H9 (cell line): ENCODE measurements around the gene BTLA. TPM values are rescaled to one million over a fixed set of nuclear protein-coding genes. Genes with fewer than 3 reads are reported as not detected.

Experiments
- DNase-seq: peaks from one replicate; pipeline ENCODE4 v3.0.0-alpha.2; 2017
- H2AFZ ChIP-seq: one replicate; pipeline ENCODE4 v1.6.1; 2013; ENCODE audit warnings: mild to moderate bottlenecking, low read length, control low read depth, moderate library complexity
- H2AK5ac ChIP-seq: 2 replicates; pipeline ENCODE4 v1.6.1; 2013; ENCODE audit warnings: low read length, control low read depth, mixed read lengths; ENCODE audit not compliant: insufficient read length
- H2BK120ac ChIP-seq: one replicate; pipeline ENCODE4 v1.6.1; 2013; ENCODE audit warnings: low read depth, mild to moderate bottlenecking, low read length, control low read depth, inconsistent platforms; ENCODE audit not compliant: poor library complexity, severe bottlenecking
- H2BK12ac ChIP-seq: 2 replicates; pipeline ENCODE4 v1.6.1; 2013; ENCODE audit warnings: low read length, control low read depth, mixed read lengths, low read depth; ENCODE audit not compliant: insufficient read length
- H2BK15ac ChIP-seq: 2 replicates; pipeline ENCODE4 v1.6.1; 2013; ENCODE audit warnings: low read depth, low read length, control low read depth
- H2BK20ac ChIP-seq: one replicate; pipeline ENCODE4 v1.6.1; 2013; ENCODE audit warnings: low read depth, mild to moderate bottlenecking, low read length, control low read depth, inconsistent platforms; ENCODE audit not compliant: poor library complexity, severe bottlenecking
- H2BK5ac ChIP-seq: 2 replicates; pipeline ENCODE4 v1.6.1; 2013; ENCODE audit warnings: low read length, control low read depth, mixed read lengths; ENCODE audit not compliant: insufficient read length
- H3K14ac ChIP-seq: 2 replicates; pipeline ENCODE4 v1.6.1; 2013; ENCODE audit warnings: low read length, control low read depth; ENCODE audit not compliant: insufficient read depth
- H3K18ac ChIP-seq: 2 replicates; pipeline ENCODE4 v1.6.1; 2013; ENCODE audit warnings: low read depth, mild to moderate bottlenecking, mixed read lengths, low read length, control low read depth; ENCODE audit not compliant: insufficient read length
- H3K23ac ChIP-seq: 2 replicates; pipeline ENCODE4 v1.6.1; 2013; ENCODE audit warnings: low read length, control low read depth, mixed read lengths, low read depth; ENCODE audit not compliant: insufficient read length
- H3K23me2 ChIP-seq: 2 replicates; pipeline ENCODE4 v1.6.1; 2013; ENCODE audit warnings: low read depth, mild to moderate bottlenecking, mixed read lengths, low read length, control low read depth; ENCODE audit not compliant: insufficient read length, poor library complexity, severe bottlenecking
- H3K27ac ChIP-seq: 2 replicates; pipeline ENCODE4 v1.5.1; 2013; ENCODE audit warnings: low read length, control low read depth, mixed read lengths, low read depth; ENCODE audit not compliant: insufficient read length
- H3K27me3 ChIP-seq: 2 replicates; pipeline ENCODE4 v1.6.1; 2013; ENCODE audit warnings: low read length, control low read depth, inconsistent platforms; ENCODE audit not compliant: insufficient read depth
- H3K4ac ChIP-seq: 2 replicates; pipeline ENCODE4 v1.6.1; 2013; ENCODE audit warnings: low read depth, mild to moderate bottlenecking, control low read depth, inconsistent platforms, low read length, moderate library complexity
- H3K4me1 ChIP-seq: 2 replicates; pipeline ENCODE4 v1.6.1; 2013; ENCODE audit warnings: low read length, control low read depth, inconsistent platforms; ENCODE audit not compliant: insufficient read depth
- H3K4me2 ChIP-seq: 2 replicates; pipeline ENCODE4 v1.6.1; 2013; ENCODE audit warnings: low read length, control low read depth, mixed read lengths; ENCODE audit not compliant: insufficient read length, insufficient read depth
- H3K56ac ChIP-seq: 2 replicates; pipeline ENCODE4 v1.6.1; 2013; ENCODE audit warnings: low read depth, mild to moderate bottlenecking, mixed read lengths, low read length, control low read depth; ENCODE audit not compliant: insufficient read length
- H3K79me1 ChIP-seq: 2 replicates; pipeline ENCODE4 v1.6.1; 2013; ENCODE audit warnings: low read depth, mild to moderate bottlenecking, moderate library complexity, low read length, control low read depth, inconsistent platforms; ENCODE audit not compliant: insufficient read depth, poor library complexity, severe bottlenecking
- H3K79me2 ChIP-seq: 2 replicates; pipeline ENCODE4 v1.6.1; 2013; ENCODE audit warnings: low read length, control low read depth, inconsistent platforms; ENCODE audit not compliant: insufficient read depth
- H3K9ac ChIP-seq: 2 replicates; pipeline ENCODE4 v1.6.1; 2013; ENCODE audit warnings: low read length, control low read depth, mixed read lengths; ENCODE audit not compliant: insufficient read length; ENCODE audit errors: extremely low read depth
- H3K9me3 ChIP-seq: one replicate; pipeline ENCODE4 v1.6.1; 2013; ENCODE audit warnings: low read depth, low read length, inconsistent platforms; ENCODE audit not compliant: control insufficient read depth
- H3T11ph ChIP-seq: one replicate; pipeline ENCODE4 v1.6.1; 2013; ENCODE audit warnings: mild to moderate bottlenecking, low read length, control low read depth, inconsistent platforms
- H4K20me1 ChIP-seq: one replicate; pipeline ENCODE4 v1.6.1; 2013; ENCODE audit not compliant: control insufficient read depth, insufficient read length, insufficient read depth
- H4K5ac ChIP-seq: 2 replicates; pipeline ENCODE4 v1.6.1; 2013; ENCODE audit warnings: low read depth, mild to moderate bottlenecking, mixed read lengths, low read length, control low read depth; ENCODE audit not compliant: insufficient read length
- H4K8ac ChIP-seq: replicated peaks from 2 replicates; pipeline ENCODE4 v1.6.1; 2013; ENCODE audit warnings: low read length, control low read depth, mixed read lengths, low read depth; ENCODE audit not compliant: insufficient read length
- H4K91ac ChIP-seq: 2 replicates; pipeline ENCODE4 v1.6.1; 2013; ENCODE audit warnings: low read depth, mild to moderate bottlenecking, moderate library complexity, mixed read lengths, low read length, control low read depth; ENCODE audit not compliant: insufficient read length
- H3K27ac Mint-ChIP-seq, 3 experiments: 2 replicates in 2 of 3; 3 replicates in 1 of 3; pipeline ENCODE4 v1.8.0; 2020 to 2021; ENCODE audit warnings: mixed read lengths in 3 of 3, mild to moderate bottlenecking in 1 of 3, moderate library complexity in 1 of 3
- H3K27me3 Mint-ChIP-seq: 2 replicates; pipeline ENCODE4 v1.8.0; 2021; ENCODE audit warnings: low read depth, mild to moderate bottlenecking, moderate library complexity, mixed read lengths
- H3K36me3 Mint-ChIP-seq, 3 experiments: 2 replicates in 2 of 3; 3 replicates in 1 of 3; pipeline ENCODE4 v1.8.0; 2020 to 2021; ENCODE audit warnings: low read depth in 3 of 3, mixed read lengths in 3 of 3; ENCODE audit not compliant: insufficient read depth in 1 of 3
- H3K4me1 Mint-ChIP-seq, 2 experiments: 2 replicates each; pipeline ENCODE4 v1.8.0; 2020; ENCODE audit warnings: mixed read lengths in 2 of 2
- H3K4me3 Mint-ChIP-seq, 2 experiments: 2 replicates in 1 of 2; 3 replicates in 1 of 2; pipeline ENCODE4 v1.8.0; 2020 to 2021; ENCODE audit warnings: mild to moderate bottlenecking in 2 of 2, mixed read lengths in 2 of 2, moderate library complexity in 1 of 2
- H3K9me3 Mint-ChIP-seq, 2 experiments: 2 replicates in 1 of 2; 3 replicates in 1 of 2; pipeline ENCODE4 v1.8.0; 2020; ENCODE audit warnings: mild to moderate bottlenecking in 2 of 2, mixed read lengths in 2 of 2, moderate library complexity in 1 of 2
- CTCF ChIP-seq: fragments of 200-600 bp; sonication (generic); conservative IDR thresholded peaks from 3 replicates; pipeline ENCODE4 v1.8.0; 2021; ENCODE audit warnings: antibody characterized with exemption, mild to moderate bottlenecking
- WGBS: extraction: QIAGEN DNeasy Blood & Tissue Kit; methylation state at CpG from one replicate; pipeline ENCODE4 v1.1.7; 2013; ENCODE audit warnings: missing lambda C conversion rate, low lambda C conversion rate, mixed read lengths; ENCODE audit not compliant: insufficient read length; ENCODE audit errors: extremely low coverage; 5-methylcytosine and 5-hydroxymethylcytosine counted together
- total RNA-seq: library from RNA; stranded (reverse); gene quantifications from 2 replicates; pipeline ENCODE4 v1.2.1, GENCODE V29; 2021

BTLA gene
- total RNA-seq, 1 experiment from 2014 or later: not detected

DNA sequence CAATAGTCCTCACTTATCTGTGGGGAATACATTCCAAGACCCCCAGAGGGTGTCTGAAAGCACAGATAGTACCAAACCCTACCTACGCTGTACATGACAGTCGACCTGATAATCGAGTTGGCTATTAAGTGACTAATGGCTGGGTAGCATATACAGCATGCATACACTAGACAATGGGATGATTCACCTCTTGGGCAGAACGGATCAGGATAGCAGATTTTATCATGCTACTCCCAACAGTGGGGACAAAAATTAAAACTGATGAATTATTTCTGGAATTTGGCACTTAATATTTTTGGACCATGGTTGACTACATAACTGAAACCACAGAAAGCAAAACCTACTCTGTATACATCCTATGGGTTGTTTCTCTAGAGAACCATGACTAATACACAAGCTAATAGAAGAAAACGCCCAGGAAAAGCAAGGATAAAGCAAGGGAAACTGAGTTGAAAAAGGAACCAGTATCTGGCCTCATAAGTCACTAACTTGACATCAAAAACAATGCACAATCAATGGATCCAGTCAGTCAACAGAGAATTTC lies 47.0 kb upstream of the BTLA start:
- peaks cover 4 to 36% (median 15%) of the 10 kb centered on the region in 3 experiments; a peak in 6 of 7 replicates for H3K36me3 Mint-ChIP-seq
- H3K4me1 Mint-ChIP-seq: no peaks in the 10 kb centered on the region
- H4K20me1 ChIP-seq: no peaks in the 10 kb centered on the region
- H3K9me3 Mint-ChIP-seq: no peaks in the 10 kb centered on the region
- no peak overlapping the region for H3K27ac ChIP-seq
- TF ChIP-seq CTCF: no peak
- H3K27me3 ChIP-seq: no peaks in the 10 kb centered on the region
- no peaks in the 10 kb centered on the region for H3K27me3 Mint-ChIP-seq
- H3K4me2 ChIP-seq: no peak overlapping the region
- H3K27ac Mint-ChIP-seq: no peak overlapping the region; a peak in 1 of 7 replicates
- H3K23me2 ChIP-seq: no peaks in the 10 kb centered on the region
- H4K8ac ChIP-seq: no peak overlapping the region
- H3K18ac ChIP-seq: no peak overlapping the region
- no peak overlapping the region for H2BK5ac ChIP-seq
- H3K79me1 ChIP-seq: no peaks in the 10 kb centered on the region
- H2BK120ac ChIP-seq: no peak overlapping the region
- WGBS: no CpG with 5 or more reads among the region's 5 CpGs
- H2AK5ac ChIP-seq: no peak overlapping the region
- no peak overlapping the region for H2BK12ac ChIP-seq
- H3K14ac ChIP-seq: no peak overlapping the region
- H2AFZ ChIP-seq: no peak overlapping the region
- H3K4ac ChIP-seq: no peak overlapping the region
- no peak overlapping the region for H3K9ac ChIP-seq
- no peak overlapping the region for H4K5ac ChIP-seq
- H3T11ph ChIP-seq: no peak overlapping the region
- no peaks in the 10 kb centered on the region for H3K9me3 ChIP-seq
- DNase-seq: no peak
- H3K23ac ChIP-seq: no peak overlapping the region
- no peak overlapping the region for H2BK20ac ChIP-seq
- no peaks in the 10 kb centered on the region for H3K4me1 ChIP-seq
- H3K4me3 Mint-ChIP-seq: no peak overlapping the region
- no peak overlapping the region for H2BK15ac ChIP-seq
- no peak overlapping the region for H3K56ac ChIP-seq
- H3K79me2 ChIP-seq: no peaks in the 10 kb centered on the region
- no peak overlapping the region for H4K91ac ChIP-seq
